Coronary artery (tissue), 2 donors: ENCODE data around the gene PGS1.

Source experiments
- DNase-seq: peaks from one replicate; pipeline ENCODE4 v3.0.0-alpha.2; 2017; ENCODE audit warnings: low spot score
- H3K27ac ChIP-seq, 2 donors: fragments of 200-600 bp; sonication (generic); one replicate each; pipeline ENCODE4 v1.5.1; 2016 to 2019
- H3K4me3 ChIP-seq: fragments of 200-600 bp; sonication (generic); 2 replicates; pipeline ENCODE4 v1.5.1; 2016; ENCODE audit warnings: mild to moderate bottlenecking, moderate library complexity
- CTCF ChIP-seq: fragments of 200-600 bp; sonication (generic); IDR thresholded peaks from one replicate; pipeline ENCODE4 v1.5.1; 2019; ENCODE audit warnings: antibody characterized with exemption

PGS1 gene

GRCh38 chr17:78471635-78472034, 93.2 kb downstream of the PGS1 start:
- Histone ChIP-seq H3K4me3 (no peak overlapping the region), H3K27ac (no peak overlapping the region)
- DNase-seq: no peak
- no peak for TF ChIP-seq CTCF

GRCh38 chr17:78472035-78472905, 93.8 kb downstream of the PGS1 start:
- TF ChIP-seq CTCF: no peak
- no peak for DNase-seq
- Histone ChIP-seq H3K4me3 (no peak overlapping the region), H3K27ac (no peak overlapping the region)

GRCh38 chr17:78473951-78474613, 95.6 kb downstream of the PGS1 start:
- no peak for TF ChIP-seq CTCF
- Histone ChIP-seq H3K4me3 (no peak overlapping the region), H3K27ac (no peak overlapping the region)
- no peak for DNase-seq
